Common myeloid progenitor, CD34-positive (primary cell): ENCODE data around the gene POLR2A.
A peak's percentile ranks its signal among the peaks of the same experiment; 100 is the strongest.

Experiments
- CTCF ChIA-PET: fragments of 350-600 bp; sonication (Branson Sonifier 250); formaldehyde crosslinking; loops from one replicate; lab custom pipeline; 2021; ENCODE audit warnings: antibody characterized with exemption; lab: Charles Lee
- POLR2A ChIA-PET: fragments of 350-600 bp; sonication (Branson Sonifier 250); formaldehyde crosslinking; loops from one replicate; lab custom pipeline; 2021; ENCODE audit warnings: antibody characterized with exemption; lab: Charles Lee
- DNase-seq, 3 donors: peaks; one replicate each; pipeline versions ENCODE4 v3.0.0 to v3.0.0-alpha.2; 2013
- H3K27ac ChIP-seq, 2 experiments: 1 replicate in 1 of 2; 2 replicates in 1 of 2; pipeline ENCODE4 v1.7.0; 2013; ENCODE audit warnings: inconsistent platforms in 2 of 2, low read length in 2 of 2, mild to moderate bottlenecking in 2 of 2, low read depth in 1 of 2, moderate library complexity in 1 of 2; ENCODE audit not compliant: severe bottlenecking in 2 of 2, insufficient read depth in 1 of 2, poor library complexity in 1 of 2
- H3K27me3 ChIP-seq, 5 experiments: replicated peaks in 2 of 5; 1 replicate in 3 of 5; 2 replicates in 2 of 5; pipeline versions ENCODE4 v1.6.1 to v1.7.0; 2013; ENCODE audit warnings: low read length in 4 of 5, mild to moderate bottlenecking in 2 of 5, moderate library complexity in 2 of 5, inconsistent platforms in 1 of 5; ENCODE audit not compliant: insufficient read depth in 5 of 5, control insufficient read depth in 4 of 5
- H3K36me3 ChIP-seq, 4 experiments: 1 replicate in 2 of 4; 2 replicates in 2 of 4; pipeline versions ENCODE4 v1.6.1 to v1.7.0; 2013; ENCODE audit warnings: low read length in 3 of 4, control low read depth in 1 of 4, mild to moderate bottlenecking in 1 of 4; ENCODE audit not compliant: control insufficient read depth in 4 of 4, insufficient read depth in 4 of 4
- H3K4me1 ChIP-seq, 4 experiments: 1 replicate in 3 of 4; 2 replicates in 1 of 4; pipeline versions ENCODE4 v1.6.1 to v1.7.1; 2013; ENCODE audit warnings: low read length in 3 of 4, mild to moderate bottlenecking in 3 of 4, control low read depth in 1 of 4, inconsistent platforms in 1 of 4, moderate library complexity in 1 of 4; ENCODE audit not compliant: control insufficient read depth in 4 of 4, insufficient read depth in 4 of 4; ENCODE audit errors: control extremely low read depth in 1 of 4
- H3K4me3 ChIP-seq, 7 experiments: 1 replicate in 4 of 7; 2 replicates in 3 of 7; pipeline versions ENCODE4 v1.5.1 to v1.7.0; 2013; ENCODE audit warnings: mild to moderate bottlenecking in 7 of 7, low read length in 6 of 7, moderate library complexity in 6 of 7, inconsistent platforms in 2 of 7, low read depth in 2 of 7, control low read depth in 1 of 7; ENCODE audit not compliant: insufficient read depth in 4 of 7, control insufficient read depth in 1 of 7; ENCODE audit errors: extremely low read depth in 1 of 7
- H3K9me3 ChIP-seq, 5 experiments: 1 replicate in 4 of 5; 2 replicates in 1 of 5; pipeline versions ENCODE4 v1.6.1 to v1.7.1; 2013; ENCODE audit warnings: low read length in 4 of 5, mild to moderate bottlenecking in 2 of 5, inconsistent platforms in 1 of 5, low read depth in 1 of 5, moderate library complexity in 1 of 5; ENCODE audit not compliant: control insufficient read depth in 4 of 5, insufficient read depth in 2 of 5; ENCODE audit errors: control extremely low read depth in 1 of 5
- WGBS: methylation state at CpG from one replicate; pipeline ENCODE4 v1.1.5; 2013; ENCODE audit not compliant: insufficient coverage; 5-methylcytosine and 5-hydroxymethylcytosine counted together

The POLR2A gene

DNA sequence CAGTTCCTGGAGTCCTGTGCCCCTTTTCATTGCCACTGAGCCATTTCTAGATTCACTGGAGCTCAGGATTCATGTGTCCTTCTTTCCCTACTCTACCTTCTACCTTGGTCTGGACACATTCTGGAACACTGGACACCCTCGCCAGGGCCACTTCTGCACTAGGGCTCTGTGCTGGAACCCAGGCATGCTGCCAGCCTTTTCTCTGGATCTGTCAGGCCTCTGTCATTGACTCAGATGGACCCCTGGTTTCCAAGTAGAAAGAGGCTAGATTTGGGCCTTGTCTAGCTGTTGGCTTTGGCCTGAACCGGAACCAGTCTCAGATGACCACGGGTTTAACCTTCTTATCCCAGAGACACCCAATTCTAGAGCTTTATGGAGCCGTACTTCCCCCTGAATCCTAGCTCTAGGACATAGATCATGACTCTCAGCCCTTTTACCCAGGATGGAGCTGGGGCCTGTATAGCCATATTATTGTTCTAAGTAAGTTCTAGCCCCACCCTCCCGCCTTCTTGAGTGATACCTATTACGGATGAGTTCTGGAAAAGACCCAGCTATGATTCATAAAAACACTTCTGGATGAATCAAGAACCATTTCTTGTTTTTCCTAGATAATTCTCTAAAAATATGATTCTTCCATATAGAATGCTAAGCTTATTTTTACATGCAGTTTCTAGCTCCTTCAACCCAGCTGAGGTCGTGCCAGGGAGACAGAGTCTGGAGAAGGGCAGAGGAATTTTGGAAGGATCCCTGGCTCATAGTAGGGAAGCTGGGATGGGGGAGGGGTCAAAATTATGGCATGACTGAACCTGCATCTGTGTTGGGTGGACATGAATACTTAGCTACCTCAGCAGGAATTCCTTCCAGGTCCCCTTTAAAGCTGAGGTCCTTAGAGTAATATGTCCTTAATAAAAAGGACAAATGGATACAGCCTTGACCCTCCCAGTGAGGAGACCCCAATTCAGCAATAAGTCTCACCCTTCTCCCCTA, 40.4 kb upstream of the POLR2A start:
- Histone ChIP-seq H3K27ac (no peak overlapping the region), H3K9me3 (no peaks in the 10 kb centered on the region), H3K4me3 (no peak overlapping the region), H3K36me3 (no peaks in the 10 kb centered on the region), H3K27me3 (peaks cover 4 to 84% (median 40%) of the 10 kb centered on the region in 5 experiments), H3K4me1 (peaks cover 3 to 44% (median 38%) of the 10 kb centered on the region in 4 experiments)
- 80% methylated on average over 5 of the region's 7 CpGs for WGBS
- no peak for DNase-seq
- ChIA-PET POLR2A (interaction anchor here (0.5 to 1.6 kb wide), 3 partner anchors 12 to 21 kb away, joined by 3 to 5 read pairs (median 3); no protein-coding TSS in a partner anchor), CTCF (interaction anchor here (0.9 to 5.6 kb wide), 4 partner anchors 11 to 64 kb away, joined by 4 to 40 read pairs (median 6); no protein-coding TSS in a partner anchor)

DNA sequence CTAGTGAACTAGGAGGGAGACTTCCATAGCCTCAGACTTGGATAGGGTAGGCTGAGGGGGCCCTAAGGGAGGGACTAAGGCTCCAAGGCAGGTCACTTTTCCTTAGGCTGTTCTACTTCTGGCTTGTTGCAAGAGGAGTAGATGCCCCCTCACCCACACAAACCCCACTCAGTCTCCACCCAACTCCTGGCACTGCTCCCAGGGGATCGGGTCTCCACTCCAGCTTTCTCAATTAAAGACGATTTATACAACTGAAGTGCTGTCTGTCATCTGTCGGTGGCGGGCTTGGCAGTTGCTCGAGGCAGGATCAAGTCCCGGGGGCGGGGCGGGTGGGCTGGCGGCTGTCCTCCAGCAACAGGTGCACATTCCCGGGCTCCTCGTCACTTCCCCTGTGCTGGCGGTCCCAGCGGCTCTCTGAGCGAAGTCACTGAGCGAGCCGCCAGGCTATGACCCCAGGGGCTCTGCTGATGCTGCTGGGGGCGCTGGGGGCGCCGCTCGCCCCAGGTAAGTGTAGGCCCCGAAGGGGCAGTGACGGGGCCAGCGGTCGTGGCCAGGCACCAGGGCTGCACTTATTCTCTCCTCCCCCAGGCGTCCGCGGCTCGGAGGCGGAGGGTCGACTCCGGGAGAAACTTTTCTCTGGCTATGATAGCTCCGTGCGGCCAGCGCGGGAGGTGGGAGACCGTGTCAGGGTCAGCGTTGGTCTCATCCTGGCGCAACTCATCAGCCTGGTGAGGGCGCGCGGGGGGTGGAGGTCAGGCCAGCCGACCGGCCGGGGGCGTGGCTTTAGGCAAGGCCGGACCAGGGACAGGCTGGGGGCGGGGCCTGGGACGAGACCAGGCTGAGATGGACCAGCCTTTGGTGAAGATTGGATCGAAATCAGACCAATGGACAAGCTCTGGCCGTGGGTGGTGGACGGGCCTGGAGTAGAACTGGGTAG, 39.2 kb upstream of the POLR2A start, which contains the start of gene CHRNB1:
Gene CHRNB1, plus strand, starts transcription at position 380 of the 937 bp plus-strand sequence. Its CDS starts 67 bp downstream, at position 447.
- H3K9me3 ChIP-seq, result no peaks in the 10 kb centered on the region
- POLR2A ChIA-PET, result interaction anchor here (0.7 to 1.6 kb wide), 5 partner anchors 11 to 41 kb away, joined by 3 to 5 read pairs (median 3); partner anchors contain the start of gene POLR2A
- peak in 2 of 3 donors; percentile 64 to 72 for DNase-seq
- CTCF ChIA-PET, result interaction anchor here (0.6 to 5.6 kb wide), 6 partner anchors 9 to 1019 kb away, joined by 3 to 40 read pairs (median 4); no protein-coding TSS in a partner anchor
- no peaks in the 10 kb centered on the region for H3K36me3 ChIP-seq
- under 1% methylated on average over 50 of the region's 51 CpGs for WGBS
- peaks cover 4 to 73% (median 37%) of the 10 kb centered on the region in 5 experiments for H3K27me3 ChIP-seq
- H3K27ac ChIP-seq, result no peak within 1 kb of the TSS
- H3K4me3 ChIP-seq, result peak within 1 kb of the TSS; percentile 23 to 74 (median 61)
- H3K4me1 ChIP-seq, result peaks cover 3 to 32% (median 29%) of the 10 kb centered on the region in 4 experiments

- Histone ChIP-seq H3K27me3 (peaks cover 4 to 68% (median 37%) of the 10 kb centered on the region in 5 experiments), H3K4me1 (peaks cover 3 to 26% (median 23%) of the 10 kb centered on the region in 4 experiments), H3K9me3 (no peaks in the 10 kb centered on the region), H3K4me3 (peak overlapping the region; percentile 23 to 74 (median 61)), H3K36me3 (no peaks in the 10 kb centered on the region), H3K27ac (no peak overlapping the region)
- ChIA-PET CTCF (interaction anchor here (1.0 to 2.4 kb wide), 4 partner anchors 9 to 115 kb away, joined by 3 to 10 read pairs (median 4); no protein-coding TSS in a partner anchor), POLR2A (interaction anchor here (0.6 to 1.5 kb wide), 5 partner anchors 10 to 41 kb away, joined by 3 to 4 read pairs (median 3); partner anchors contain the start of gene POLR2A)
- DNase-seq, result peak in 2 of 3 donors; percentile 45 to 56
- WGBS, result 0% methylated on average over 11 of the region's 16 CpGs
Measured at GRCh38 chr17:7445619-7445968, 38.6 kb upstream of the POLR2A start.

GRCh38 chr17:7448461-7448860, 35.7 kb upstream of the POLR2A start:
- Histone ChIP-seq H3K27me3 (peaks cover 4 to 50% (median 28%) of the 10 kb centered on the region in 5 experiments), H3K9me3 (no peaks in the 10 kb centered on the region), H3K4me3 (no peak overlapping the region), H3K4me1 (peaks cover 3 to 19% (median 16%) of the 10 kb centered on the region in 4 experiments), H3K36me3 (no peaks in the 10 kb centered on the region), H3K27ac (no peak overlapping the region)
- CTCF ChIA-PET, result interaction anchor here (1.9 kb wide), 1 partner anchor 12 kb away, joined by 6 read pairs; no protein-coding TSS in a partner anchor
- no peak for DNase-seq
- WGBS, result 95% methylated on average over 4 of the region's 7 CpGs
- POLR2A ChIA-PET, result interaction anchor here (2.0 kb wide), 1 partner anchor 36 kb away, joined by 6 read pairs; the partner anchor contains the start of gene POLR2A

- H3K36me3 ChIP-seq, result peaks cover 0 to 33% (median 24%) of the 10 kb centered on the region in 4 experiments
- ChIA-PET POLR2A (no interaction called here), CTCF (interaction anchor here (1.2 to 2.4 kb wide), 2 partner anchors 15 to 23 kb away, joined by 5 to 20 read pairs; no protein-coding TSS in a partner anchor)
- peaks cover 0 to 16% (median 8%) of the 10 kb centered on the region in 4 experiments for H3K4me1 ChIP-seq
- H3K9me3 ChIP-seq, result no peaks in the 10 kb centered on the region
- H3K27ac ChIP-seq, result no peak overlapping the region
- no peak overlapping the region for H3K4me3 ChIP-seq
- no peaks in the 10 kb centered on the region for H3K27me3 ChIP-seq
- no CpG with 5 or more reads among the region's 3 CpGs for WGBS
- DNase-seq, result no peak
Measured at GRCh38 chr17:7459961-7460545, 24.1 kb upstream of the POLR2A start.
